AG08395 (cell line): ENCODE data around the gene PAOX.

Experiments
- DNase-seq: peaks from one replicate; pipeline ENCODE4 v3.0.0; 2012; ENCODE audit warnings: mixed read lengths, low spot score

The PAOX gene

DNA sequence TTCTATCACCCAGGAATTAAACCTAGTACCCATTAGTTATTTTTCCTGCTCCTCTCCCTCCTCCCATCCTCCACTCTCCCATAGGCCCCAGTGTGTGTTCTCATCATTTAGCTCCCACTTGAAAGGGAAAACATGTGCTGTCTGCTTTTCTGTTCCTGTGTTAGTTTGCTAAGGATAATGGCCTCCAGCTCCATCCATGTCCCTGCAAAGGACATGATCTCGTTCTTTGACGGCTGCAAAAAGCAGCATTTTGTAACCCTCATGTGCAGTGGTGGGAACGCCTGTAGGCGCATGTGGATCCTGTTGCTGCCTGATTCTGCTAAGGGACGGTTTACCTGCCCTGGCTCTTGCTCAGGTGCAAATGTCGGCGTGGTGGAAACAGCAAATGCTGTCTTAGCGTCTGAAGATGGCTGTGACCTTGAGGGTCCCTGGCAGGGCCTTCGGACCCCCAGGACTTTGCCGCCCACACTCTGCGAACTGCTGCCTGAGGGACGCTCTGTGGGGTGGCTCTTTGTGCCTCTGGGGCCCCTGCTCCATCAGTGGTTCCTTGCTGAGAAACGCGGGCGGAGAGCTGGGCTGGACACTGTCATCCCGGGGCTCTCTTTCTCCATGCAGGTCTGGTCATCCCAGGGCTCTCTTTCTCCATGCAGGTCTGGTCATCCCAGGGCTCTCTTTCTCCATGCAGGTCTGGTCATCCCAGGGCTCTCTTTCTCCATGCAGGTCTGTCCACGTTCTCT is 9.3 kb downstream of the PAOX start:
- DNase-seq, result no peak

DNA sequence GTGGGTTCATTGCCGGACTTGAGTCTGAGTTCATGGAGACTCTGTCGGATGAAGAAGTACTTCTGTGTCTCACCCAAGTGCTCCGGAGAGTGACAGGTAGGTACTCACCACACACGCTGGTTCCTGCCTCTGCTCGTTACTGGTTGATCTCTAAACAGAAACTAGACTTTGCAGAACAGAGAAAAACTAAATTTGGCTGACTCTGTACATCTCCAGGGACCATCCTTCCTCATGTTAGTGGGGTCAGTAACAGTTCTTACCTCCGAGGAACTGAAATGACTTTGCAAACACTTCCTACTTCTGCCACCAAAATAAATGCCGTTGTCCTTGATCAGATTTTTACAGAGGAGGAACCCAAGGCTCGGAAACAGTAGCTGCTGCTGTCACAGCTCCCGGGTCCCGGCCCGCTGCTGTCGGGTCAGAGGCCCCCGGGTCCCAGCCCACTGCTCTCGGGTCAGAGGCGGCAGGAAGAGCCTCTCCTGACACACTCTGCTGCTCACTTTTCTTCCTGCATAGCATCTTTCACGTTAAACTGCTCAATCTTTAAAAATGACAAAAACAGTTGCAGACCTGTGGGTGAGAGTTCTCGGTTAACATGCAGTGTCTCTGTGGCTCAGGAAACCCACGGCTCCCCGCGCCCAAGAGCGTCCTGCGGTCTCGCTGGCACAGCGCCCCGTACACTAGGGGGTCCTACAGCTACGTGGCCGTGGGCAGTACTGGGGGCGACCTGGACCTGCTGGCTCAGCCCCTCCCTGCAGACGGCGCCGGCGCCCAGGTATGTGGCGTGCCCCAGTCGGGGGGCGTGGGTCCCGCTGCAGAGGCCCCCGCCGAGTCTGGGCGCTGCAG is 10.1 kb downstream of the PAOX start:
- no peak for DNase-seq

DNA sequence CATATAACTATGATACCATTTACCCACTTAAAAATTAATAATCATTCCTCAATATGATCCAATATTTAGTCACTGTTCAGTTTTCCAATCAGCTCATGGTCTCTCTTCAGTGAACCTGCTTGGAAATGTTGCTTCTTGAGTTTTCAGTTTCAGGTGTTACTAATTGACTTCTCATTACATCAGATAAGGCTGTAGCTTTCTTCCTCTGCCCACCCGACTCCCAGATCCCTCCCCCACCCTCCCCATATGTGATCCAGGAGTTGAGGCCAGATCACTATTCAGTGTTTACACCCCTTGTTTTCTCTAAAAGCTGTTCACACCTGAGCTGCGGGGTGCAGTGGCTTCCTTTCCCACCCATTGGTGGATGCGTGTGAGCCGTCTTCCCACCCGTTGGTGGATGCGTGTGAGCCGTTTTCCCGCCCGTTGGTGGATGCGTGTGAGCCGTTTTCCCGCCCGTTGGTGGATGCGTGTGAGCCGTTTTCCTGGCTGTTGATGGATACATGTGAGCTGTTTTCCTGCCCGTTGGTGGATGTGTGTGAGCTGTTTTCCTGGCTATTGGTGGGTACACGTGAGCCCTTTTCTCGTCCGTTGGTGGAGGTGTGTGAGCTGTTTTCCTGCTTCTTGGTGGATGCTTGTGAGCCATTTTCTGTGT is 11.7 kb downstream of the PAOX start:
- no peak for DNase-seq

DNA sequence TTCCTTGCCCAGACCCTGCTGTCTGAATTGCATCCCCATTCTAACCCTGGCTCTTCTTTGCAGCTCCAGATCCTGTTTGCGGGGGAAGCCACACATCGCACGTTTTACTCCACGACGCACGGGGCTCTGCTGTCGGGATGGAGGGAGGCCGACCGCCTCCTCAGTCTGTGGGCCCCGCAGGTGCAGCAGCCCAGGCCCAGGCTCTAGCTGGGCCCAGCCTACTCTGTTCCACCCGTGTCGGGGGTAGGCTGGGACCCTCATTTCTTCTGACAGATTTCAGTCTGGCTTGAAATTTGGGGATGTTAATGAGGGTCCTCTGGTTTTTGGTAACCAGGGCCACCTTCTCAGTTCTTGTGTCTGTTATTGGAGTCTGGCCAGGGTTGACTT is 12.2 kb downstream of the PAOX start:
- no peak for DNase-seq

DNA sequence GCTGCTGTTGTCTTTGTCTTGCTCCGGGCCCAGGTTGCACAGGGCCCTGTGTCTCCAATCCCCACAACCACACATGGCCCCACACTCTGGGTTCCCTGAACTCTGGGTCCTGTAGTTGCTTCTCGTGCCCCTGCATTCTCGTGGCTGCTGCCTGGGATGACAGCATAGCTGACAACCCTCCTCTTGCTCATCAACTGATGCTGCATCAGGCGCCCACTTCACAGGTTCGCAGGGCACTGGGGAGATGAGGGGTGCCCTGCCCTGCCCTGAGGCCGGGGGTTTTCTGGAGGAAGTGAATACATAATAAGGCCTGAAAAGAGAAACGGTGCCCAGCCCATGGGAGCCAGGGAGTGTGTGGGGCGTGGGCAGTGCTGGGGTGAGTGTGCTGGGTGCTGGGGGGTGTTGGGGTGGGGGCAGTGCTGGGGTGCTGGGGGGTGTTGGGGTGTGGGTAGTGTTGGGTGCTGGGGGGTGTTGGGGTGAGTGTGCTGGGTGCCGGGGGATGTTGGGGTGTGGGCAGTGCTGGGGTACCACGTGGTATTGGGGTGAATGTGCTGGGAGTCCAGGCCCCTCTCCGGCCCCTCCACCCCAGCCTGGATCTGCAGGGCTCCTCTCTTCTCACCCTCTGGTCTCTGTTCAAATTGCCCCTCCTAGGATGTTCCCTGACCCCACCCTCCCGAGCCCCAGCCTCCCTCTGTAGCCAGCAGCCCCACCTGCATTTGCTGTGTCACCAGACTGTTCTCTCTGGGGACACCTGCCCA is 12.9 kb downstream of the PAOX start:
- DNase-seq, result no peak

DNA sequence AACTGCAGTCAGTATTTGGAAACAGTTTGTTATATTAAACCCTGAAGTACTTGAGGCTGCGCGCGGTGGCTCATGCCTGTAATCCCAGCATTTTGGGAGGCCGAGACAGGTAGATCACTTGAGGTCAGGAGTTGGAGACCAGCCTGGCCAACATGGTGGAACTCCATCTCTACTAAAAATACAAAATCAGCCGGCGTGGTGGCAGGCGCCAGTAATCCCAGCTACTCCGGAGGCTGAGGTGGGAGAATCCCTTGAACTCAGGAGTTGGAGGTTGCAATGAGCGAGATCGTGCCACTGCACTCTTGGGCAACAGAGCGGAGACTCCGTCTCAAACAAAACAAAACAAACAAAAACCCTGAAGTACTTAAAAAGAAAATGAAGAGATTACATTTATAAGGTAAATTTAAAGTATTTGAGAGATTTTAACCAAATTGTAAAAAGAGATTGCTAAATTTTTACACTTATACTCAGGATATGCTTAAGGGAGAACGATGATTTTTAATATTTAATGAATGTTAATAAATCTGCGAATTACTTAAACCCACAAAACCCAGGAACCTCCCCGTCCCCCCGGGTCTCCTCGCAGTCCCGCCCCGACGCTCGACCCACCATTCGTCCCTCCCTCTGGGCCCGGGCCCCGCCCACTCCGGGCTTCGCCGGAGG is 14.5 kb downstream of the PAOX start:
- DNase-seq, result no peak

DNA sequence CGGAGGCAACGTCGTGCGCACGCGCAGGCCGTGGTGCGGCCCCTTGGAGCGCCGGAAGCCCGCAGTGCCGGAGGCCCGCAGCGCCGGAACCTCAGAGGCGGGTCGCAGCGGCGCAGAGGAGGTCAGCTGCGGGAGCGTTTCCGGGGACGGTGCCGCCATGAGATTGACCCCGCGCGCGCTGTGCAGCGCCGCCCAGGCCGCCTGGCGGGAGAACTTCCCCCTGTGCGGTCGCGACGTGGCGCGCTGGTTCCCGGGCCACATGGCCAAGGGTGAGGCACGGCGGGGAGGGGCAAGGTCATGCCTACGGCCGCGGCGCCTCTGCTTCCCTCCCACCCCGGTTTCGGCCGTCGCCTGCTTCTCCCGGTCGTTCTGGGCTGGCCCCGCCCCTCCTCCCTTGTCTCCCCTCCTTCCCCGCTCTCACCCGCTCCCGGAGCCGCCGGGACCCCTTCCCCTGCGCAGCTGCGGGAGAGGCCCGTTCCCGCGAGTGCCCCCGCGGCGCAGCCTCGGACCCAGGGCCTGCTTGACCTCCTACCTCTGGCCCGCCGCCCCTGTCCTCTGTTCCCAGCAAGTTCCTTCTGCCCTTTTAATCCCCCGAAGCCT is 15.1 kb downstream of the PAOX start, which contains the start of gene MTG1:
Gene MTG1, plus strand, starts transcription at position 94 of the 600 bp plus-strand sequence. Its CDS starts 64 bp downstream, at position 158.
- DNase-seq, result peak; percentile 100

DNA sequence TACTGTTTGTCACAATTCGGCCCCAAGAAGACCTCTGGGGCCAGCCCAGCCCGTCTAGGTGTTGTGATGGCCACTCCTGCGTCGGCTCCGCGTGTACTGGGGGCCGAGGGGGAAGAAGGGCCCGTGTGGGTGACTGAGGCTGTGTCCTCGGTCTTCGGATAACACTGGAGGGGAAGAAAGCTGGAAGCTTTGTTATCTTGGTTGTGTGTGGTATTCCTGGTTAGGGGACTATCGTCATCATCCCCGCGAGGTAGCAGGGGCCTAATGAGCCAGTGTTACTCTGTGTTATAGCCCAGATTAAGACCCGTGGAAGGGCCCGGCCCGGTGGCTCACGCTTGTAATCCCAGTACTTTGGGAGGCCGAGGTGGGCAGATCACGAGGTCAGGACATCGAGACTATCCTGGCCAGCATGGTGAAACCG is 15.7 kb downstream of the PAOX start:
- DNase-seq, result no peak

DNA sequence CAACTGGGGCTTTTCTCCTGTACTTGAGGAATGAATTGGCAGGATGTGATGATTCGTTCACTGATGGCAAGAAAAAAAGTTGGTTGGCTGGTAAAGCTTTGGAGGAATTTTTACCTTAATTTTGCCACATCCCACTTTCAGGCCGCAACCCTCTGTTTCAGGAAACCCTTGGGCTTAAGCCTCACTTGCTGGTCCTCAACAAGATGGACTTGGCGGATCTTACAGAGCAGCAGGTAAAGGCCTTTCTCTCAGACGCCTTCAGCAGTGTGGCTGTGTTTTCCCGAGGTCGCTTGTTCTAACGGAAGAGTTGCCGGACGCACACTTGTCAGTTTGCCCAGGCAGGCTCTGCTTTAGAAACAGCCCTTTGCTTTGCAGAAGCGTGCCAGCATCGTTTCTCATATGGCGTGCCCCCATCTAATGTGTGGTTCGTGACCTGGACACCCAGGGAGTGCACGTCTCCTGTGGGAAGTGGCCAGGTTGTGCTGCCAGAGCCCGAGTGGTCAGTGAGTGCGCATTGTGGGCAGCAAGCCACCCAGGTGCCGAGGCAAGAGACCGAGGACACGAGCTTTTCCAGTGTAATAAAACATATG is 17.1 kb downstream of the PAOX start:
- DNase-seq, result no peak

DNA sequence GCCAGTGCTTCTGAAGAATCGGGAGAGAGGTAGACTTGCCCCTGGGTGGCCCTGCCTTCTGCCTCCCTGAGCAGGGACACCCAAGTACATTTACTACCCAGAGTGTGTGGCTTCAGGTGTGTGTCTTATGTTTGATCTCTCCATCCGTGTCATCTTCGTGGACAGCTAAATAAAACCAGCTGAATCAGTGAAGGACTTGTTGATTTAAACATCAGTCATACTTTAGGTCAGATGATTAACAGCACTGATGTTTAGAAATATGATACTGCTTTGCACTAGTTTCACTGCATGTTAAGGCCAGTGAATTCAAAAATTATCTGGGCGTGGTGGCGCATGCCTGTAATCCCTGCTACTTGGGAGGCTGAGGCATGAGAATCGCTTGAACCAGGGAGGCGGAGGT is 18.9 kb downstream of the PAOX start:
- no peak for DNase-seq

DNA sequence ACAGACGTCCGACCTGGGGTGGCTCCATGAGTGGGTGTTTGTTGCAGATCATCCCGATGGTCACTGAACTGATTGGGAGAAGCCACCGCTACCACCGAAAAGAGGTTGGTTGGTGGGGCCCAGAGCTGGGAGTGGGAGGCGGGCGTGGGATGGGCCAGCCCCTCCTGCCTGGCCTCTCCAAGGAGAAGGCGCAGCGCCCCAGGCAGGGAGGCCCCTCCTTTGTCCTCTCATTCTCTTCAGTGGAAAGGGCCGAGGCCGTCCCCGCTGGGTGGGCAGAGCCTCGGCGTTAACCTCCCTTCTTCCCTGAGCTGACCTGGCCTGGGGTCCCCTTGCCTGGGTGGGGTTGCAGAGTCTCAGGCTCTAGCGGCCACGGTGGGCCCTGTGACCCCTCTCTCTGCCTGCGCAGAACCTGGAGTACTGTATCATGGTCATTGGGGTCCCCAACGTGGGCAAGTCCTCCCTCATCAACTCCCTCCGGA is 20.1 kb downstream of the PAOX start:
- no peak for DNase-seq

DNA sequence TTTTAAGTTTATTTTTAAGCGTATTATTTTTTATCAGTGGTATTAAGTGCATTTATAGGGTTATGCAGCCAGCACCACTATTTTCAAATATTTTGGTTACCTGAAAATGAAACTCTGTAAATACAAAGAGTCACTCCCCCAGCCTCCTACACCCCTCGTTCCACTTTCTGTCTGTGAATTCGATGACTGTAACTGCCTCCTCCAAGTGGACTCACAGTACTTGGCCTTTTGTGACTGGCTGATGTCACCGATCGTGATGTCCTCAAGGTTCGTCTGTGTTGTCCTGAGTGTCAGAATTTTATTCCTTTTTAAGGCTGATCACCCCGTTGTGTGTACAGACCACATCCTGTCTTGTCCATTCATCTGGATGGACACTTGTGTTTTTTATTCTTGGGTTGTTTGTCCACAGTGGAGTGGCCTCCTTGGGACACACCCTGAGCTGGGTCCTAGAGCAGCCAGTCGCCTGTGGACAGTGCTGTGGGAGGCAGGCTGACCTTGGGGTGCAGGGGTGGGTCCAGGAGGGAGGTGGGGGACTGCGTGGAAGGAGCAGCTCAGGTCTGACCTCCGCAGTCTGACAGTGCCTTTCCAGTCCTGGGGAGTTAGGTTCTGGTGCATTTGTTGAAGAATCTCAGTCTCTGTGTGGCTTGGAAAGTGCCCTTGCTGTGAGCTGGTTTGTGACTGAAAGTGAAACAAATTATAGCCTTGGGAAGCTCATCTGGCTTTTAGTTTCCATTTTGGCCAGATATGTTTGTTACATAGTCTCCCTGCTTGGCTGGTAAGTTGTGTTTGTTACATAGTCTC is 21.8 kb downstream of the PAOX start:
- no peak for DNase-seq

DNA sequence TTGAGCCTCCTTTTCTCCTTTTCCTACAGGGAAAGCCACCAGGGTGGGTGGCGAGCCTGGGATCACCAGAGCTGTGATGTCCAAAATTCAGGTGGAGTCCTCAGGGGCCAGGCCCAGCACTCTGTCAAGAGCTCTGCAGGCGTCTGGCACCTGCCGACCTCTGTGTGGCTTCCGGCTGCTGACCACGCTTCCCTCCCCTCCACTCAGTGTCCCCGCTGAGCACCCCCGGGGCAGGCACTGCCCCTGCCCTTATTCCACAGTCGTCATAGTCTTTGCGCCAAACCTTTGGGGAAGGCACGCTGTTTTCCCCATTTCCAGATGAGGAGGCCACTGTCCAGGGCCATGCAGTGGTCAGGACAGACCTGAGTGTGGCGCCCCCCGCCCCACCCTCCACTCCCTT is 22.4 kb downstream of the PAOX start:
- no peak for DNase-seq

DNA sequence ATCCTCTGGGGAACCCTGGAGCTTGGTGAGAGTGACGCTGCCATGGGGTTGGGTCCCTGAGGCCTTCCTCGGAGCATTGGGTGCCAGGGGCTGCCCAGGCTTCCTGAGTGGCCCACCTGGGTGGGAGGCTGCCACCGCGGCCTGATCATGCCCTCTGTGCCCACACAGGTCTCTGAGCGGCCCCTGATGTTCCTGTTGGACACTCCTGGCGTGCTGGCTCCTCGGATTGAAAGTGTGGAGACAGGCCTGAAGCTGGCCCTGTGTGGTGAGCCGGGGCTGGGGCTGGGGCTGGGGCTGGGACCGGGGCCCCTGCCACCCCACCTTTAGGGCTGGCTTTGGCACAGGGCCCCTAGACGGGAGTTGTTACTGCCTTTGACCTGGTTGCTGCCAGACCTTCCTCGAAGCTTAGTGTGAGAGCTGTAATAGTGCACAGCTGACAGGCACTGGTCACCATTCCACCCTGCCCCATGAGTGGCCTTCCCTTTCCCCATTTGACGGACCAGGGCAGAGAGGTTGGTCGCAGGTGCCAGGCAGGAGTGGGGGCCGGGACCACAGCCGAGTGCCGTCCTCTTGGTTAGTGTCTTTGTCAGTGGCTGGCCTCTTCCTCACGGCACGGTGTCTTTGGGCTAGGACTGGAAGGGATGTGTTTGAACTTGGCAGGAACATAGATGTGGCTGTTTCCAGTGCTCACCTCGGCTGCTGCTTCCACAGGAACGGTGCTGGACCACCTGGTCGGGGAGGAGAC is 23.1 kb downstream of the PAOX start:
- no peak for DNase-seq

DNA sequence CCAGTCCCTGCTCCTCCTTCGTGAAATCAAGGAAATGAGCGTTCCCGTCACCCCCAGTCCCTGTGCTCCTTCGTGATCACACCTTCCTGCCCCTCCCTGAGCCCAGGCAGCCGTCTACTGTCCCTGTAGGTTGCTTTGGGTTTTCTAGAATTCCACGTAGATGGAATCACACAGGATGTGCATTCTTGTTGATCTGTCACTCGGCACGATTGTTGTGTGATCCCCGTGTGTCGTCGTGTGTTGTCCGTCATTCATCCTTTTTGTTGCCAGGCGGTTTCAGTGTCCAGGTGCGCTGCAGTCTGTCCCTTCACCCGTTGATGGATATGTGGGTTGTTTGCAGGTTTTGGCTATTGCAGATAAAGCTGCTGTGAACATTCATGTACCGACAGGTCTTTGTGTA is 24.3 kb downstream of the PAOX start:
- DNase-seq, result no peak

DNA sequence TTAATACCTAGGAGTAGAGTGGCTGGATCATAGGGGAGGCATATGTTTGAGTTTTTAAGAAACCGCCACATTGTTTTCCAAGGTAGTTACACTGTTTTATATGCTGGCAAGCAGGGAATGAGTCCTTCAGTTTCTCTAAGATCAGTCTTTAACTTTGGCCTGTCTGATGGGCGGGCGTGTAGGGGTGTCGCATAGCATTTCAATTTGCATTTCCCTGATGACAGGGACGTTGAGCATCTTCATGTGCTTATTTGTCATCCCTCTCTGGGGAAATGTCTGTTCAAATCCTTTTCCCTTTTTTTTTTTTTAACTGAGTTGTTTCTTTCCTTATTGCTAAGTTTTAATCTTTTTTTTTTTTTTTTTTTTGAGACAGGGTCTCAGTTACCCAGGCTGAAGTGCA is 24.7 kb downstream of the PAOX start:
- DNase-seq, result no peak

DNA sequence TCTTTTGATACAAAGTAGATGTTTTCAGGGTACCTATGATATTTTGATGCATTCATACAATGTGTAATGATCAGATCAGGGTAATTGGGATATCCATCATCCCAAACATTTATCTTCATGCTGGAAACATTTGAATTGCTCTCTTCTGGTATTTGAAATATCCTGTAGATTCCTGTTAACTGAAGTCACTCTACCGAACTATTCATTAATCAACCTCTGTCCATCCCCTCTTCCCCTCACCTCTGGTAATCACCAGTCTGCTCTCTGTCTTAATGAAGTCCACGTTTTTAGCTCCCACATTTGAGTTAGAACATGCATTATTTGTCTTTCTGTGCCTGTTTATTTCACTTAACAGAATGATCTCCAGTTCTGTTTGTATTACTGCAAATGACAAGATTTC is 26.2 kb downstream of the PAOX start:
- peak; percentile 9 for DNase-seq

DNA sequence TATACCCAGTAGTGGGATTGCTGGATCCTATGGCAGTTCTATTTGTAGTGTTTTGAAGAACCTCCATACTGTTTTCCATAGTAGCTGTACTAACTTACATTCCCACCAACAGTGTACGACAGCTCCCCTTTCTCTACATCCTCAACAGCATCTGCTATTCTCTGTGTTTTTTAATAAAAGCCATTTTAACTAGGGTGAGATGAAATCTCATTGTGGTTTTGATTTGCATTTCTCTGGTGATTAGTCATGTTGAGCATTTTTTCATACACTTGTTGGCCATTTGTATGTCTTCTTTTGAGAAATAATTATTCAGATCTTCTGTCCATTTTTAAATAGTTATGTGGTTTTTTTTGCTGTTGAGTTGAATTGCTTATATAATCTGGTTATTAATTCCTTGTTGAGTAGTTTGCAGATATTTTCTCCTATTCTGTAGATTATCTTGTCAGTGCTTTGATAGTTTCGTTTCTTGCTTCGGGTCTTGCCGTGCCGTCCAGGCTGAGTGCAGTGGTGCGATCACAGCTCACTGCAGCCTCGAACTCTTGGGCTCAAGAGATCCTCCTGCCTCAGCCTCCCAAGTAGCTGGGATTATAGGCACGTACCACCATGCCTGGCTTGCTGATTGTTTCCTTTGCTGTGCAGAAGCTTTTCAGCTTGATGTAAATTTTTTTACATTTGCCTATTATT is 26.9 kb downstream of the PAOX start:
- DNase-seq, result no peak
